ENCODE results near the gene ADARB2. TPM values are rescaled to one million over a fixed set of nuclear protein-coding genes. Genes with fewer than 3 reads are reported as not detected.

The ADARB2 gene
- total and polyA plus RNA-seq, 2 donors (not counting 1 experiment from before 2014, with no cell fraction given) = not detected

- Histone ChIP-seq H3K9ac (ENCODE audit: insufficient read depth, low read length) (no peak overlapping the region), H3K4me1 (ENCODE audit: control insufficient read depth, extremely low read depth, insufficient read depth, low read length) (no peaks in the 10 kb centered on the region), H3K36me3 (ENCODE audit: control insufficient read depth, insufficient read depth, low read length) (no peaks in the 10 kb centered on the region), H4K20me1 (ENCODE audit: control insufficient read depth, extremely low read depth, insufficient read depth, low read length) (no peaks in the 10 kb centered on the region), H3K9me3 (ENCODE audit: control insufficient read depth, insufficient read depth, low read depth, low read length) (no peaks in the 10 kb centered on the region), H3K79me2 (ENCODE audit: control insufficient read depth, insufficient read depth, low read length) (no peaks in the 10 kb centered on the region), H3K27ac (ENCODE audit: insufficient read depth, low read length) (no peak overlapping the region), H3K4me2 (ENCODE audit: extremely low read depth, insufficient read depth, low read length) (no peak overlapping the region), H3K4me3 (replicated peaks in 1 of 4; ENCODE audit: control extremely low read depth in 1 of 4, insufficient read depth in 1 of 4, low read depth in 3 of 4, low read length in 4 of 4) (no peak overlapping the region), H2AFZ (ENCODE audit: low read length) (no peak overlapping the region), H3K27me3 (ENCODE audit: control insufficient read depth, insufficient read depth, low read length) (no peaks in the 10 kb centered on the region)
- DNase-seq (ENCODE audit: low read depth in 2 of 2) = no peak
- no peak for TF ChIP-seq EZH2 (IDR thresholded peaks at IDR 0.05; ENCODE audit: low read length, missing control alignments)
- TF ChIP-seq CTCF (conservative IDR thresholded peaks at IDR 0.05 in 1 of 2, IDR thresholded peaks at IDR 0.05 in 1 of 2; ENCODE audit: low read depth in 1 of 2, low read length in 2 of 2) = no peak
These were observed 336.0 kb downstream of the ADARB2 start for GRCh38 chr10:1401071-1401965.

GRCh38 chr10:1400101-1401070, 336.9 kb downstream of the ADARB2 start:
- no peaks in the 10 kb centered on the region for H3K9me3 ChIP-seq (ENCODE audit: control insufficient read depth, insufficient read depth, low read depth, low read length)
- no peak overlapping the region for H3K27ac ChIP-seq (ENCODE audit: insufficient read depth, low read length)
- H3K9ac ChIP-seq (ENCODE audit: insufficient read depth, low read length) = no peak overlapping the region
- H3K79me2 ChIP-seq (ENCODE audit: control insufficient read depth, insufficient read depth, low read length) = no peaks in the 10 kb centered on the region
- H3K4me3 ChIP-seq (replicated peaks in 1 of 4; ENCODE audit: control extremely low read depth in 1 of 4, insufficient read depth in 1 of 4, low read depth in 3 of 4, low read length in 4 of 4) = no peak overlapping the region
- H3K27me3 ChIP-seq (ENCODE audit: control insufficient read depth, insufficient read depth, low read length) = no peaks in the 10 kb centered on the region
- no peak for TF ChIP-seq CTCF (conservative IDR thresholded peaks at IDR 0.05 in 1 of 2, IDR thresholded peaks at IDR 0.05 in 1 of 2; ENCODE audit: low read depth in 1 of 2, low read length in 2 of 2)
- TF ChIP-seq EZH2 (IDR thresholded peaks at IDR 0.05; ENCODE audit: low read length, missing control alignments) = no peak
- H3K36me3 ChIP-seq (ENCODE audit: control insufficient read depth, insufficient read depth, low read length) = no peaks in the 10 kb centered on the region
- H3K4me2 ChIP-seq (ENCODE audit: extremely low read depth, insufficient read depth, low read length) = no peak overlapping the region
- no peaks in the 10 kb centered on the region for H4K20me1 ChIP-seq (ENCODE audit: control insufficient read depth, extremely low read depth, insufficient read depth, low read length)
- no peak overlapping the region for H2AFZ ChIP-seq (ENCODE audit: low read length)
- DNase-seq (ENCODE audit: low read depth in 2 of 2) = no peak
- H3K4me1 ChIP-seq (ENCODE audit: control insufficient read depth, extremely low read depth, insufficient read depth, low read length) = no peaks in the 10 kb centered on the region
